Esophagus muscularis mucosa (tissue), 3 donors: ENCODE measurements around the gene TM4SF18.

Experiments used
- CTCF ChIP-seq, 3 experiments: fragments of 200-600 bp in 2 of 3; fragments of 450-650 bp in 1 of 3; sonication (generic) in 2 of 3; IDR thresholded peaks; one replicate each; pipeline ENCODE4 v1.5.1; 2017 to 2019; ENCODE audit warnings: antibody characterized with exemption in 3 of 3, mild to moderate bottlenecking in 2 of 3, moderate library complexity in 1 of 3
- POLR2A ChIP-seq: fragments of 450-650 bp; IDR thresholded peaks from one replicate; pipeline ENCODE4 v1.6.1; 2017; ENCODE audit warnings: antibody characterized with exemption, moderate library complexity, mild to moderate bottlenecking, low read depth
- POLR2AphosphoS5 ChIP-seq, 2 donors: sonication (generic); formaldehyde crosslinking; IDR thresholded peaks; one replicate each; pipeline ENCODE4 v1.6.1; 2017; ENCODE audit warnings: antibody characterized with exemption in 2 of 2

- TF ChIP-seq POLR2A (no peak), CTCF (IDR thresholded peaks at IDR 0.05) (no peak), POLR2AphosphoS5 (IDR thresholded peaks at IDR 0.05) (no peak)
Observed at GRCh38 chr3:149270180-149270579, 63.3 kb downstream of the TM4SF18 start.
